GM12878 (cell line): Measurements from ENCODE around the gene CTIF.

Experiments
- CHD1 ChIP-seq: IDR thresholded peaks from 2 replicates; pipeline ENCODE4 v1.6.1; 2012; ENCODE audit warnings: low read depth, low read length, improper control_type of control experiment
- KLF5 ChIP-seq: fragments of 450-650 bp; IDR thresholded peaks from 2 replicates; pipeline ENCODE4 v1.6.1; 2014; ENCODE audit warnings: mild to moderate bottlenecking; ENCODE audit not compliant: partially characterized antibody
- SP1 ChIP-seq: IDR thresholded peaks from one replicate; pipeline ENCODE4 v1.6.1; 2011; ENCODE audit warnings: low read depth, low read length
- YY1 ChIP-seq: IDR thresholded peaks from 2 replicates; pipeline ENCODE4 v1.6.1; 2011; ENCODE audit warnings: low read depth, mild to moderate bottlenecking, low read length
- ZNF274 ChIP-seq: IDR thresholded peaks from one replicate; pipeline ENCODE4 v1.8.0; 2011; ENCODE audit not compliant: insufficient read length, insufficient read depth
- TF ChIP-seq, protein P1 (sequence below), 3 experiments: IDR thresholded peaks in 2 of 3; conservative IDR thresholded peaks in 1 of 3; 2 replicates each; pipeline ENCODE4 v1.5.1; 2011; ENCODE audit warnings: low read depth in 3 of 3, low read length in 3 of 3, mild to moderate bottlenecking in 3 of 3, control low read depth in 2 of 3, moderate library complexity in 2 of 3, inconsistent platforms in 1 of 3, mixed read lengths in 1 of 3; ENCODE audit not compliant: control insufficient read depth in 2 of 3, insufficient read depth in 1 of 3; ENCODE audit errors: extremely low read depth in 1 of 3

DNA sequence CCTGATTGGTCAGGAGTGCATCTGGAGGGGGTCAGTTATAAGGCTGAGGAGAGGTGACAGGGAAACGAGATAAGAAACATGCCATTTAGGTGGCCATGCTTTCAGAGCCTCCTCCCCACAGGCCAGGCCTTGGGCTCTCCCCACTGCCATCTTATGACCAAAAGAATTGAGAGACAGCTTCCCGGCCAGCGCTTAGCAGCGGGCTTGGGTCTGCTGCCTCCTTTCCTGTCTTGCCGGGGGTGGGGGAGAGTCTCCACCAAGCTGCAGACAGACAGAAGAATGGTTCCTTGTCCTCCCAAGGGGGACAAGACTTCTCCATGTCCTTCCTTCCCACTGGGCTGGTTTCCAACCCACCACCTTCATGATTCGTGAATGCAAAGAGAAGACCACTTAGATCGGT lies 240.6 kb downstream of the CTIF start:
- TF ChIP-seq KLF5 (no peak), ZNF274 (no peak), CHD1 (no peak), SP1 (no peak), YY1 (no peak)
- TF ChIP-seq, protein P1, sequence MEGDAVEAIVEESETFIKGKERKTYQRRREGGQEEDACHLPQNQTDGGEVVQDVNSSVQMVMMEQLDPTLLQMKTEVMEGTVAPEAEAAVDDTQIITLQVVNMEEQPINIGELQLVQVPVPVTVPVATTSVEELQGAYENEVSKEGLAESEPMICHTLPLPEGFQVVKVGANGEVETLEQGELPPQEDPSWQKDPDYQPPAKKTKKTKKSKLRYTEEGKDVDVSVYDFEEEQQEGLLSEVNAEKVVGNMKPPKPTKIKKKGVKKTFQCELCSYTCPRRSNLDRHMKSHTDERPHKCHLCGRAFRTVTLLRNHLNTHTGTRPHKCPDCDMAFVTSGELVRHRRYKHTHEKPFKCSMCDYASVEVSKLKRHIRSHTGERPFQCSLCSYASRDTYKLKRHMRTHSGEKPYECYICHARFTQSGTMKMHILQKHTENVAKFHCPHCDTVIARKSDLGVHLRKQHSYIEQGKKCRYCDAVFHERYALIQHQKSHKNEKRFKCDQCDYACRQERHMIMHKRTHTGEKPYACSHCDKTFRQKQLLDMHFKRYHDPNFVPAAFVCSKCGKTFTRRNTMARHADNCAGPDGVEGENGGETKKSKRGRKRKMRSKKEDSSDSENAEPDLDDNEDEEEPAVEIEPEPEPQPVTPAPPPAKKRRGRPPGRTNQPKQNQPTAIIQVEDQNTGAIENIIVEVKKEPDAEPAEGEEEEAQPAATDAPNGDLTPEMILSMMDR (IDR thresholded peaks at IDR 0.05 in 2 of 3, conservative IDR thresholded peaks at IDR 0.05 in 1 of 3; ENCODE audit: control insufficient read depth in 2 of 3, extremely low read depth in 1 of 3, insufficient read depth in 1 of 3, low read depth in 3 of 3, low read length in 3 of 3), result no peak
